GM12801 (cell line): ENCODE measurements around the gene C1orf115.

Source experiments
- CTCF ChIP-seq: IDR thresholded peaks from one replicate; pipeline ENCODE4 v1.5.1; 2011; ENCODE audit warnings: control low read depth; ENCODE audit not compliant: insufficient read length; ENCODE audit errors: extremely low read depth

Gene C1orf115

DNA sequence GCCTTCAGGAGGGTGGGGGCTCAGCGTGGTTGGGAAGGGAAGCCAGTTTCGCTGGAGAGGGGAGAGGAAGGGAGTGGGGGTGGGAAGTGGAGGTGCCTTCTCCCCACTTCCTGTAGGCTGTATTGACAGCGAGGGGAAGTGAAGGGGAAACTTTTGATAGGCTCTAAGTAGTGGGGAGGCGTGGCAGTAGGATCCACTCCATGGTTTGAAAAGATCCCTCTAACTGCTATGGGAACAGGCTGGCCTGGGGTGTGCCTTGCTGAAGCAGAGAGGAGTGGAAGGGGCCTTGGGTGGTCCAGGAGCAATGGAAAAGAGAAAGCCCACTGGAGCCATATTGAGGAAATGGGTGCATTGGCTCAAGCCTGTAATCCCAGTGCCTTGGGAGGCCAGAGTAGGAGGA, 20.2 kb downstream of the C1orf115 start:
- no peak for TF ChIP-seq CTCF

DNA sequence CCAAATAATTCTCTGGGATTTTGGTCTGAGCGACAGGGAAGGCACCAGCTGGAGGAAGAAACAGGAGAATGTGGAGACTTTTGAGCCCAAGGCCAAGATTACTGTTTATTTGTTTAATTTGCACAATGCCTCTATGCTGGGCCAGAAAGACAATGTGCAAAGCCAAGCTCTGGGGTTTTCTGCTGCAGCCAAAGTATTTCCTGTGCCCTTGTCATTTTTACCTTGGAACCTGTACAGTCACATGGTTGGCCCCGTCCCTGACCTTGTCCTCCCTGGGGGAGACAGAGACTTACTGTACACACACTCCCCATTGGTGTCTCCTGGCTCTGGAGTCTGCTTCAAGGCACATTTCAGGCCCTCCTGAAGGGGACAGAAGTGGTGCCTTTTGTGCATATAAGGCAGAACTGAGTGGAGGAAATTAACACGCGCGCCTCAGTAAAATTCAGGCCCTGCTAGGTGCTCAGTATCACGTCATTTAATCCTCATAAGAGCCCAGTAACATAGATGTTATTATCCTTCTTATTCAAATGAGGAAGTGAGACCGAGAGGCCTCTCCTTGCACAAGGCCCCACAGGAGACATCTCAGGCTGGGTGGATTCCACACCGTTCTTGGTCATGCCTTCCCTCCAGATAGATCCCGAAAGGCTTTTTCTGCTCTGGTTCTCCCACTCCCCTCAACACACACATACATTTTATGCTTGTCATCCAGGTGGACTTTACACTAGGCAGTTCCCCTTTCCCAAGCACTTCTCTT, 21.1 kb downstream of the C1orf115 start:
- TF ChIP-seq CTCF, result no peak

DNA sequence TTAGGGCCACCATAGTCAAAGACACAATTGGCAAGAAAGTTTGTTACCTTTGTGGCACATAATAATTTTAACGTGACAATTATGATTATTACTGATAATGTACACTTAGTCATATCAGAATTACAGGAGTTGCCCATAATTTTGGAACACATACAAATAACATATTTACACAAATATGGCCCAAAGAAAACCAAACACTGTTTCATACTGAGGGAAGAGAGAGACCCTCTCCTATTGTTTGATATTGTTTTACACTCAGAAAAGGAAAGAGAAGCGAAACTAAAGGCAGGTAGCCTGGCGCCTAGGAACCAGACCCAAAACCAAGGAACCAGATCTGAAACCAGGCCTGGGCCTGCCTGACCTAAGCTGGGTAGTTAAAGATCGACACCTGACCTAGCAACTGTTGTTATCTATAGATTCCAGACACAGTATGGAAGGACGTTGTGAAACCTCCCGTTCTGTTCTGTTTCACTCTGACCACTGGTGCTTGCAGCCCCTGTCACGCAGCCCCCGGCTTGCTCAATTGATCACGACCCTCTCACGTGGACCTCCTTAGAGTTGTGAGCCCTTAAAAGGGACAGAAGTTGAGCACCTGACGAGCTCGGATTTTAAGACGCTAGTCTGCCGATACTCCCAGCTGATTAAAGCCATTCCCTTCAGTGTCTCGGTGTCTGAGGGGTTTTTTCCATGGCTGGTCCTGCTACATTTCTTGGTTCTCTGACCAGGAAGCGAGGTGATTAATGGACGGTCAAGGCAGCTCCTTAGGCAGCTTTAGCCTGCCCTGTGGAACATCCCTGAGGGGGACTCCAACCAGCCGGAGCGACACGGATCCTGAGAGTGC, 27.9 kb downstream of the C1orf115 start:
- no peak for TF ChIP-seq CTCF

- no peak for TF ChIP-seq CTCF
These were observed 36.5 kb downstream of the C1orf115 start for GRCh38 chr1:220726634-220727033.

- no peak for TF ChIP-seq CTCF
These were observed 37.4 kb downstream of the C1orf115 start for GRCh38 chr1:220727519-220727918.

DNA sequence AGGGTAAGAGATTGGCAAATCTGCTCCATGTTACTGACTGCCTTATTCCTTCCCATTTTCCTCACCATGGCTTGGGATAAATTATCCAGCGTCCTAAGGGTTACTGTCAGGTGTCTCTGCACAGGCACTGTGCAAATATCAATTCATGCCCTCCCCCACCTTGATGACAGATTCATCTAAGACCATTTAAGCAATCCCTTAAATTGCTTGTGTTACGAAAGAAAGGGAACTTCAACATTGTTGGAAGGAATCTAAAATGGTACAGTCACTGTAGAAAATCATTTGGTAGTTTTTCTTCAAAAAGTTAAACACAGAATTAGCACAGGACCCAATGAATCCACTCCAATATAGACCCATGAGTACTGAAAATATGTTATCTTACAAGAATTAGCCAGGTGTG, 40.3 kb downstream of the C1orf115 start:
- no peak for TF ChIP-seq CTCF

DNA sequence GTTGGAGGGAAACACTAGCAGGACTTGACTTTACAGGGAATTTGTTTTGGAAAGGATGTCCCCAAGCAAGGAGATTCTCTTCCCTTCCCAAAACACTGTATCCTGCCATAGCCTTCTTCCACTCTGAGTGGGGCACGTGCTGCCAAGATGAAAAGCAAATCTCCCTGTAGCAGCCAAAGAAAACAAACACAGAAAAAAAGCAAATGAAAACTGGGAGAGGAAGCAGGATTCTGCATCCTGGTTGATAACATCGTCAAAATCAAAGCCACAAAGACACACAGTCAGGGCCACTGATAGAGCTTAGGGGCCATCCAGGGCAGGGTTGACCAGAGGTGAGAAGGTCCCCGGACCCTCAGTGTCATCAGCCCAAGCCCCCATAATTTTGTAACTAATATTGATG, 42.0 kb downstream of the C1orf115 start:
- TF ChIP-seq CTCF, result no peak
